PC-3 (cell line): ENCODE measurements around the gene PPM1D. TPM values are rescaled to one million over a fixed set of nuclear protein-coding genes. Genes with fewer than 3 reads are reported as not detected.

Experiments used
- ATAC-seq: fragments of 200-7000 bp; cut with Tn5 transposase; 2 replicates; pipeline ENCODE4 v1.9.1; 2020; ENCODE audit warnings: mild to moderate bottlenecking, moderate library complexity
- BruUV-seq: library from RNA; stranded (reverse); fragments of 400-500 nt; replicated peaks from 2 replicates; lab custom pipeline; 2021; lab: Mats Ljungman, UMichigan
- CTCF ChIA-PET: fragments of 300-600 bp; sonication (Branson Sonifier 250); formaldehyde crosslinking; loops from one replicate; lab custom pipeline; 2022; ENCODE audit warnings: antibody characterized with exemption; lab: Charles Lee
- POLR2A ChIA-PET: fragments of 300-600 bp; sonication (Branson Sonifier 250); formaldehyde crosslinking; loops from one replicate; lab custom pipeline; 2022; ENCODE audit warnings: antibody characterized with exemption; ENCODE audit not compliant: unreplicated experiment; lab: Charles Lee
- DNase-seq: peaks from one replicate; pipeline ENCODE4 v3.0.0-alpha.2; 2015
- H2AFZ ChIP-seq: fragments of 300-600 bp; sonication (generic); 2 replicates; pipeline ENCODE4 v1.6.0; 2016; ENCODE audit warnings: antibody characterized with exemption, low read length
- H3F3A ChIP-seq: fragments of 300-600 bp; sonication (generic); one replicate; pipeline ENCODE4 v1.6.0; 2017; ENCODE audit warnings: antibody characterized with exemption, low read length, control low read depth, mild to moderate bottlenecking; ENCODE audit not compliant: unreplicated experiment
- H3K27ac ChIP-seq: fragments of 300-600 bp; sonication (generic); 2 replicates; pipeline ENCODE4 v1.5.1; 2016; ENCODE audit warnings: mild to moderate bottlenecking, low read length
- H3K27me3 ChIP-seq: fragments of 300-600 bp; sonication (generic); 2 replicates; pipeline ENCODE4 v1.6.1; 2016; ENCODE audit warnings: low read length, mixed read lengths
- H3K36me3 ChIP-seq: fragments of 300-600 bp; sonication (generic); 2 replicates; pipeline ENCODE4 v1.6.1; 2016; ENCODE audit warnings: low read depth, mixed run types, low read length, mixed read lengths
- H3K4me1 ChIP-seq: fragments of 300-600 bp; sonication (generic); 2 replicates; pipeline ENCODE4 v1.5.1; 2016; ENCODE audit warnings: low read length; ENCODE audit not compliant: insufficient read depth
- H3K4me2 ChIP-seq: fragments of 300-600 bp; sonication (generic); 2 replicates; pipeline ENCODE4 v1.6.0; 2016; ENCODE audit warnings: low read length
- H3K4me3 ChIP-seq: fragments of 300-600 bp; sonication (generic); 2 replicates; pipeline ENCODE4 v1.5.1; 2016; ENCODE audit warnings: mild to moderate bottlenecking, low read length, mixed read lengths
- H3K79me2 ChIP-seq: fragments of 300-600 bp; sonication (generic); 2 replicates; pipeline ENCODE4 v1.6.1; 2017; ENCODE audit warnings: low read length, mixed read lengths
- H3K9ac ChIP-seq: fragments of 300-600 bp; sonication (generic); 2 replicates; pipeline ENCODE4 v1.6.0; 2016; ENCODE audit warnings: mild to moderate bottlenecking, low read length
- H3K9me2 ChIP-seq: fragments of 300-600 bp; sonication (generic); replicated peaks from 2 replicates; pipeline ENCODE4 v1.6.1; 2016; ENCODE audit warnings: mixed run types, low read length, mixed read lengths
- H3K9me3 ChIP-seq: fragments of 300-600 bp; sonication (generic); 2 replicates; pipeline ENCODE4 v1.6.1; 2016; ENCODE audit warnings: low read length, mixed read lengths
- H4K20me1 ChIP-seq: fragments of 300-600 bp; sonication (generic); 2 replicates; pipeline ENCODE4 v1.6.1; 2016; ENCODE audit warnings: low read length, mixed read lengths
- EZH2 ChIP-seq: fragments of 300-600 bp; sonication (generic); IDR thresholded peaks from one replicate; pipeline ENCODE4 v1.6.1; 2017; ENCODE audit warnings: antibody characterized with exemption, mild to moderate bottlenecking, low read length; ENCODE audit not compliant: unreplicated experiment
- EZH2phosphoT487 ChIP-seq: fragments of 300-600 bp; sonication (generic); IDR thresholded peaks from 2 replicates; pipeline ENCODE4 v1.6.1; 2018; ENCODE audit warnings: mild to moderate bottlenecking, antibody characterized with exemption, low read length, borderline replicate concordance
- intact Hi-C: fragments of 100-400 bp; cut with micrococcal nuclease; formaldehyde crosslinking; loops from 2 replicates; pipeline ENCODE4 v1.9.0; 2023
- total RNA-seq: library from RNA; depleted of rRNA; stranded (reverse); fragments of >200 nt; gene quantifications from 2 replicates; pipeline ENCODE4 v1.2.3, GENCODE V29; 2014
- TF ChIP-seq, protein P1 (sequence below): fragments of 300-600 bp; sonication (generic); conservative IDR thresholded peaks from 2 replicates; pipeline ENCODE4 v1.5.1; 2017; ENCODE audit warnings: antibody characterized with exemption, low read depth, mild to moderate bottlenecking, low read length

Gene PPM1D
- total RNA-seq, 1 experiment from 2014 or later: 8.2 TPM

DNA sequence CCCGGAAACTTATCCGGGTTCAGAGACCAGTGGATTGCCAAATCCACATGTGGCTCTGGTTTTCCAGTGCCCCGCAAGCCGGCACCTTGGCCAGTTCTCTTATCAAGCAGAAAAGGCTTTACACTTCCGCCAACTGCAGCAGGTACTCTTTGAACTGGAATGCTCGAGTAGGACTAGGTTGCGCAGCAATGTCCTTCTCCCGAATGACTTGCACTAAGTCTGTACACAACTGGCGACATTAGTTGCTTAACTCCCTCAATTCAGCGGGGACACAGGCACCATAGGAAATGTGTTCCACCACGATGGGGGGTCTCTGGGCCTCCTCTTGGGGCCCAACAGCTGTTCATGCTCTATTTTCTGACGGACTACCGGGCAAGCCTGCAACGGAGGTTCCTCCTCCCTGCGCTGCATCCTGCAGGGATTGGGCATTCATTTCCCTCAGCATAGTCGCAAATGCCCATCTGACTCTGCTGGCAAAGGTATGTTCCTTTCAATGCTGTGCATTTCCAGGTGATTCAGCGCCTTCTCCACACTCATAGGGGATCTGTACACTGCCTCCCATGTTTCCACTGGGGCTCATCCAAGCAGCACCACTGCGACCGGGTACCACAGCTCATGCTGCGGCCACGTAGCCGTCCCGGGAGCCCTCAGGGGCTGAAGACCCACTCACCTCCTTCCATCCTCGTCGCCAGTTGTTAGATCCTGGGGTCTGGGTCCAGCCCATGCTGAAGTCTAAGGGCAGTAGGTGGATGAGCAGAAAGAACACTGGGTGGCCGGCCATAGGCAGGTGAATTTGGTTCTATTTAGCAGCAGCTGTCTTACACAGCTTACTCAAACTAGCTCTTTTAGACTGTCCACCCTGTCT is 39.8 kb upstream of the PPM1D start:
- DNase-seq (no peak), ATAC-seq (no peak)
- no peak overlapping the region for H3K4me2 ChIP-seq
- no peak overlapping the region for H3K27ac ChIP-seq
- H4K20me1 ChIP-seq: no peaks in the 10 kb centered on the region
- no peak overlapping the region for H3K9ac ChIP-seq
- intact Hi-C loops: loop anchor here (10.0 kb wide), 1 partner anchor 455 kb away; no protein-coding TSS in a partner anchor
- H3K36me3 ChIP-seq: peaks cover 6% of the 10 kb centered on the region; the same call in 1 of the 2 replicates
- no peaks in the 10 kb centered on the region for H3K79me2 ChIP-seq
- peaks cover 7% of the 10 kb centered on the region; the same call in 1 of the 2 replicates for H3K4me1 ChIP-seq
- H3K9me3 ChIP-seq: peaks cover 6% of the 10 kb centered on the region; the same call in 1 of the 2 replicates
- no peak overlapping the region for H2AFZ ChIP-seq
- POLR2A ChIA-PET: no interaction called here
- no peaks in the 10 kb centered on the region for H3F3A ChIP-seq
- no peaks in the 10 kb centered on the region for H3K9me2 ChIP-seq
- no peaks in the 10 kb centered on the region for H3K27me3 ChIP-seq
- TF ChIP-seq, protein P1, sequence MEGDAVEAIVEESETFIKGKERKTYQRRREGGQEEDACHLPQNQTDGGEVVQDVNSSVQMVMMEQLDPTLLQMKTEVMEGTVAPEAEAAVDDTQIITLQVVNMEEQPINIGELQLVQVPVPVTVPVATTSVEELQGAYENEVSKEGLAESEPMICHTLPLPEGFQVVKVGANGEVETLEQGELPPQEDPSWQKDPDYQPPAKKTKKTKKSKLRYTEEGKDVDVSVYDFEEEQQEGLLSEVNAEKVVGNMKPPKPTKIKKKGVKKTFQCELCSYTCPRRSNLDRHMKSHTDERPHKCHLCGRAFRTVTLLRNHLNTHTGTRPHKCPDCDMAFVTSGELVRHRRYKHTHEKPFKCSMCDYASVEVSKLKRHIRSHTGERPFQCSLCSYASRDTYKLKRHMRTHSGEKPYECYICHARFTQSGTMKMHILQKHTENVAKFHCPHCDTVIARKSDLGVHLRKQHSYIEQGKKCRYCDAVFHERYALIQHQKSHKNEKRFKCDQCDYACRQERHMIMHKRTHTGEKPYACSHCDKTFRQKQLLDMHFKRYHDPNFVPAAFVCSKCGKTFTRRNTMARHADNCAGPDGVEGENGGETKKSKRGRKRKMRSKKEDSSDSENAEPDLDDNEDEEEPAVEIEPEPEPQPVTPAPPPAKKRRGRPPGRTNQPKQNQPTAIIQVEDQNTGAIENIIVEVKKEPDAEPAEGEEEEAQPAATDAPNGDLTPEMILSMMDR: no peak
- TF ChIP-seq EZH2 (no peak), EZH2phosphoT487 (no peak)
- no TSS peak for BruUV-seq
- no peak overlapping the region for H3K4me3 ChIP-seq
- CTCF ChIA-PET: no interaction called here

DNA sequence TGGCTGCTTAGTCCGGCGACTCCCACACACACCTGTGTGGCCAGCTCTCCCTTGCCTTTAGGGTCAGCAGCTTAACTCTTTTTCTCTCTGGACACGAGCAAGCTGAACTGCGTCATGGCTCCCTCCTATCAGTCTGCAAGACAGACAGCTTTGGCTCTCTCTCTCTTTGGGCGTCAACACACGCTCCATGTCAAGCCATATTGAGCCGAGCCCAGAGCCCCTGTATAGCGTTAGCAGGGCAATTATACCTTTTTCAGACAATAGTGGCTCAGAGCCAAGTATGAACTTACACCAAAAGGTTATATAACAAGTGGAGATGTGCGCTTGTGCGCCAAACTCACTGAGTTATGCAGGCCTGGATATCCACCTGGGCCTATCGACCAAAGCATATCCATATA is 39.1 kb upstream of the PPM1D start:
- no peak overlapping the region for H3K27ac ChIP-seq
- H3K27me3 ChIP-seq: no peaks in the 10 kb centered on the region
- no peak overlapping the region for H3K4me2 ChIP-seq
- no peak overlapping the region for H3K4me3 ChIP-seq
- no peak for DNase-seq
- peaks cover 6% of the 10 kb centered on the region; the same call in 1 of the 2 replicates for H3K9me3 ChIP-seq
- TF ChIP-seq EZH2phosphoT487 (no peak), EZH2 (no peak)
- TF ChIP-seq, protein P1: no peak
- no peak overlapping the region for H3K9ac ChIP-seq
- peaks cover 6% of the 10 kb centered on the region; the same call in 1 of the 2 replicates for H3K36me3 ChIP-seq
- POLR2A ChIA-PET: no interaction called here
- peaks cover 7% of the 10 kb centered on the region; the same call in 1 of the 2 replicates for H3K4me1 ChIP-seq
- no peak for ATAC-seq
- H3K9me2 ChIP-seq: no peaks in the 10 kb centered on the region
- CTCF ChIA-PET: no interaction called here
- intact Hi-C loops: loop anchor here (10.0 kb wide), 1 partner anchor 456 kb away; no protein-coding TSS in a partner anchor
- no peak overlapping the region for H2AFZ ChIP-seq
- H3F3A ChIP-seq: no peaks in the 10 kb centered on the region
- no peaks in the 10 kb centered on the region for H3K79me2 ChIP-seq
- BruUV-seq: no TSS peak
- H4K20me1 ChIP-seq: no peaks in the 10 kb centered on the region

DNA sequence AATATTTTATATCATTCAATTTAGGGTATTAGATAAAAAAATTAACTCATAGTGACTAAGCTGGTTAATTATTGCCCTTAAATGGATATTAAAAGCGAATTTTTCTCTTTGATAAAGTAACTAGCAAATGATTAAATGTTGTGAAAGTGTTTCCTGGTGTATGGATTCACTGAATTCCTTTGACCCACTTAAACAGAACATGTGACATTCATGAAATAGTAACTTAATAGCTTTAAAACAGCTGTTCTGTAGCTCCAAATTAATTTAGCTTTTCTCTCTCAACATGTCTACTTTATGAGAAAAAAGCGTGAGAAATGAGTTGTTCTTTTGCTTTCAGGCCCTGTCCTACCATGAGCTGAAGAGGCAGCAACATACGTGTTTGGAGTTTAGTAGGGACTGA is 37.6 kb upstream of the PPM1D start:
- no TSS peak for BruUV-seq
- ChIA-PET POLR2A (no interaction called here), CTCF (no interaction called here)
- DNase-seq (no peak), ATAC-seq (no peak)
- Histone ChIP-seq H3K36me3 (peaks cover 4% of the 10 kb centered on the region; the same call in 1 of the 2 replicates), H3K4me3 (no peak overlapping the region), H2AFZ (no peak overlapping the region), H3K4me2 (no peak overlapping the region), H3K27ac (no peak overlapping the region), H3K9ac (no peak overlapping the region), H4K20me1 (no peaks in the 10 kb centered on the region), H3K79me2 (no peaks in the 10 kb centered on the region), H3K9me2 (no peaks in the 10 kb centered on the region), H3K27me3 (no peaks in the 10 kb centered on the region), H3K4me1 (peaks cover 7% of the 10 kb centered on the region; the same call in 1 of the 2 replicates), H3K9me3 (peaks cover 5% of the 10 kb centered on the region; the same call in 1 of the 2 replicates), H3F3A (no peaks in the 10 kb centered on the region)
- intact Hi-C loops: loop anchor here (10.0 kb wide), 1 partner anchor 458 kb away; no protein-coding TSS in a partner anchor
- TF ChIP-seq EZH2 (no peak), EZH2phosphoT487 (no peak)
- TF ChIP-seq, protein P1: no peak
